Retina (tissue), 1 donor: ENCODE measurements around the gene NCAPH2.
"Not testable (repeated sequence)": the region's sequence is repeated elsewhere in the genome, so short reads cannot be mapped to it uniquely, and the experiment has no call there.

ENCODE experiments used
- DNase-seq: peaks from one replicate; pipeline ENCODE4 v3.0.0-alpha.2; 2016

The NCAPH2 gene

DNA sequence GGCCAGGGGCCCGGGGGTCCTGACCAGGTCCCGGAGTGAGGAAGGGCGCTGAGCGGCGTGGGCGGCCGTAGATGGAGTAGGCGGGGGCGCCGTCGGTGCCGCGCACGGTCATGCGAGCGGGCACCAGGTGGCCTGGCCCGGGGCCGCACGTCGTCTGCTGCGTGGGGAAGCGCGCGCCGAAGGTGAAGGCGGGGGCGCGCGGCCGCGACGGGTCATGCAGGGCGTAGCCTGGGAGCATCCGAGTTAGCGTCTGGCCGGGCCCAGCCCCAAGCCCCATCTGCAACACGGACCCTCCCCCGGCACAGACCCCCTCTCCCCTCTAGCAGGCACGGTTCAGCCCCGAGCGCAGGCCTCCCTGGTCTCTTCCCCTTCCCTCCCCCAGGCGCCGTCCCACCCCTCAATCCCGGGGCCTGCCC is 23.5 kb downstream of the NCAPH2 start:
- DNase-seq, result no peak

DNA sequence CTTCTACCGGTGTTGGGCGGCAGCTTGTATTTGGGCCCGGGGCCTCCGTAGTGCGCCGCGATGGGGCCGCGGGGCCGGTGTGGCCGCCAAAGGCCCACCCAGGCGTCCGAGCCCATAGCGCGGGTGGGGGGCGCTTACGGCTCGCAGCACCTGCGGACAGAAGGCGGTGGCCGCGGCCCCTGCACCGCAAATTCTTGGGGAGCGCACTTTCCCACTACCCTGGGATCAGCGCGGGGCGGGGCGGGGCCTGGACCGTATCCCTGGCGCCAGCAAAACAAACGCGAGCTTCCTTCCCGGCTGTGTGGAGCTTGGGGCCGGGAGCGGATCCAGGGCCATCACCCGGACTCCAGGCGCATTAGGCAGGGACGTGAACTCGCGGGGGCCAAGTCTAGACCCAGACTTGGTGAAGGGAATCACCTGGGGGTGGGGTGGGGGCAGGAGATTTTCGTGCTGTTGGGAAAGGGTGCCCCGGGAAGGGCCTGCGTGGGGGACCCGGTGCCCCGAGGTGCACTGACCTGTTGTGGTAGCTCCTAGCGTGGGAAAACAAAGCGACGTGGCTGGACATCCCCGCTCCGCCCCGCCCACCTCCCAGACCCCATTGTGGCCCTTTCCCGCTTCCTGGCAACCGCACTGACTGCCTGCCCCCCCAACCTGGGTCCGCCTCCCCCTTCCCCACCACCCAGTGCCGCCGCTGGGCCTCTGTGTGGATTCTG is 24.1 kb downstream of the NCAPH2 start:
- peak; percentile 49 for DNase-seq

DNA sequence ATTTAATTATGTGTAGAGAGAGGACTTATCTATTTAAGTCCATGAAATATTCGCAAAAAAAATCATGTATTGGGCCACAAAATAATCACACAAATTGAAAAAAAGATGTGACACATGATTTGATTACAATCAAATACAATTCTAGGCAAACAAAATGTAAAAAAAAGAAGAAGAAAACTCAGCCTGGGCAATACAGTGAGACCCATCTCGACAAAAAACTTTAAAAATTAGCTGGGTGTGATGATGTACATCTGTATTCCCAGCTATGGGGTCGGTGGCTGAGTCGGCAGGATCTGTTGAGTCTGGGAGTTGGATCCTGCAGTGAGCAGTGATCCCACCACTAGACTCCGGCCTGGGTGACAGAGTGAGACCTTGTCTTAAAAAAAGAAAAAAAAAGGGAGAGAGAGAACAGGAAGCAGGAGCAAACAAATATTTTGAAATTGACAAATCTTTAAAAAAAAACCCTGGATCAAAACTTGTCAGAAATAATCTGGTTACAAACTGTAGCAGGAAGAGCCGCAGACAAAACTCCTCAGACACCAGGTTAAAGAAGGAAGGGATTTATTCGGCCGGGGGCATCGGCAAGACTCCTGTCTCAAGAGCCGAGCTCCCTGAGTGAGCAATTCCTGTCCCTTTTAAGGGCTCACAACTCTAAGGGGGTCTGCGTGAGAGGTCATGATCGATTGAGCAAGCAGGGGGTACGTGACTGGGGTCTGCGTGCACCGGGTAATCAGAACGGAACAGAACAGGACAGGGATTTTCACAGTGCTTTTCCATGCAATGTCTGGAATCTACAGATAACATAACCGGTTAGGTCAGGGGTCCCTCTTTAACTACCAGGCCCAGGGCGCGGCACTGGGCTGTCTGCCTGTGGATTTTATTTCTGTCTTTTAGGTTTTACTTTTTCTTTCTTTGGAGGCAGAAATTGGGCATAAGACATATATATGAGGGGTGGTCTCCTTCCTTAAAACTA is 25.1 kb downstream of the NCAPH2 start:
- DNase-seq, result no peak

DNA sequence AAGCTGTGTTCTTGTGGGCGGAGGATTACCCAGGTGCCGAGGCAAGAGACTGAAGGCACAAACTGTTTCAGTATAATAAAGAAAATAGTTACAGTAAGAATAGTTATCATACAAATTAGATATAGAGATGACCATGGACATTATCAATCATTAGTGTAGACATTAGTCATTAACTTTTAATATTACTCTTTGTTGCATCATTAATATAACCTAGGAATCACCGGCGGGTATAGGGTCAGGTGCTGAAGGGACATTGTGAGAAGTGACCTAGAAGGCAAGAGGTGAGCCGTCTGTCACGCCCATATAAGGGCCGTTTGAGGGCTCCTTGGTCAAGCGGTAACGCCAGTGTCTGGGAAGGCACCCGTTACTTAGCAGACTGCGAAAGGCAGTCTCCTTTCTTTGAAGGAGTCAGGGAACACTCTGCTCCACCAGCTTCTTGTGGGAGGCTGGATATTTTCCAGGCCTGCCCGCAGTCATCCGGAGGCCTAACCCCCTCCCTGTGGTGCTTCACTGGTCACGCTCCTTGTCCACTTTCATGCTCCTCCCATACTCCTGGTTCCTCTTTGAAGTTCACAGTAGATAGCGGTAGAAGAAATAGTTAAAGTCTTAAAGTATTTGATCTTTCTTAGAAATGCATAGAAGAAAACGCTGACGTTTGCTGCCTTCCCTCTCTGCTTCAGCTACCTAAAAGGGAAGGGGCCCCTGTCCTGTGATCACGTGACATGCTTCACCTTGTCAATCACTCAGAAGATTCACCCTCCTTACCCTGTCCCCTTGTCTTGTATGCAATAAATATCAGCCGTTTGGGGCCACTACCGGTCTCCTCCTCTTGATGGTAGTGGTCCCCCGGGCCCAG is 26.1 kb downstream of the NCAPH2 start:
- DNase-seq, result not testable (repeated sequence)

DNA sequence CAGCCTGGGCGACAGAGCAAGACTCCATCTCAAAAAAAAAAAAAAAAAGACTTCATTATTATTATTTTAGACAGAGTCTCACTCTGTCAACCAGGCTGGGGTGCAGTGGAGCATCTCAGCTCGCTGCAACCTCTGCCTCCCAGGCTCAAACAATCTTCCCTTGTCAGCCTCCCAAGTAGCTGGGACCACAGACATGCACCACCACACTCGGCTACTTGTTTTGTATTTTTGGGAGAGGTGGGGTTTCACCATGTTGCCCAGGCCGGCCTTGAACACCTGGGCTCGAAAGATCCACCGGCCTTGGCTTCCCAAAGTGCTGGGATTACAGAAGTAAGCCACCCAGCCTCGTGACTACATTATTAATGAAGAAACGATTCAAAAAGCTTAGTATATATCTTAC is 27.1 kb downstream of the NCAPH2 start:
- no peak for DNase-seq

DNA sequence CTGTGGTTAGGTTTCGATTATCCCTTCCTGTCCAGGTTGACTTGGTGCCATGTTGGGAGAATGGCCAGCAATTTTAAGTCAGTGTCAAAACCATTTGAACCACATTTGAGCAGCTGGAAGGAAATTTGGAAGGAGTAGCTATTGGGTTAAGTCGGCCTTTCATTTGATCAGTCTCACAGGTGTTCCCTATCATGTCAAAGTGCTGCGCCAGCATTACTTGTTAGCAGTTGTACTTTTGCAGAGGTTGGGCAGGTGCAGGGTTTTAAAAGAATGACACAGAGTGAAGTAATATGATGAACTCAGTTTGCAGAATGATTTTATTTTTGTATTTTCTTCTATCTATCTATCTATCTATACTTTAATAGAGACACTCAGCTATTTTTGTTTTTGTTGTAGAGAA is 28.2 kb downstream of the NCAPH2 start:
- DNase-seq, result no peak

DNA sequence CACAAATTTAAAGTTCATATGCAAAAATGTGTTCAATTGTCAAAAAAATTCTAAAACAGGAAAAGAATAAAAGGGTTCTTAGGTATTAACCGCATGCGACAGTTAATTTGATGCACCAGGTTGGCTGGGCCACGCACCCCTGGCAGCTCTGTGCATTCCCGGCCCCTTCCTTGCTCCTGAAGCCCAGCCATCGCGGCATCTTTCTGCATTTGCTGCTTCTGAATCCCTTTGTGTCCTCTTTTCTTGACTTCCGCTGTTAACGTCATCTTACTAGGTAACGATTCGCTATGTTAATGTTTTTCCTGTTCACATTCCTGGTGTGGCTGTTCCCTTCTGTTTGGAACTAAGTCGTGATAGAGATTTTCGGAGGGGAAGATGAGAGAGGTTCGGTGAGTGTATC is 29.7 kb downstream of the NCAPH2 start:
- DNase-seq, result no peak

DNA sequence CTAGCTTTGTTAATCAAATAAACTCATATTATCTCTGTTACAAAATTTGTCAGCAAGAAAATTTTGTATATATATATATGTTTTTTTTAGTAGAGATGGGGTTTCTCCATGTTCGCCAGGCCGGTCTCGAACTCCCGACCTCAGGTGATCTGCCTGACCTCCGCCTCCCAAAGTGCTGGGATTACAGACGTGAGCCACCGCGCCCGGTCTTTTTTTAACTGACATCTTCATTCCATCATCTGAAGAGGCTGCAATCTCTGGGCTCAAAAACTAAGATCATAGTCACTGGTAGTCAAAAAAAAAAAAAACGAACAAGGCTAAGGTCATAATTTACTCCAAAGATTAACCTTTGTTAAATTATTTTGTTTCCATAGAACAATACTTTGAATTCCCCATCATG is 32.4 kb downstream of the NCAPH2 start:
- DNase-seq, result no peak

DNA sequence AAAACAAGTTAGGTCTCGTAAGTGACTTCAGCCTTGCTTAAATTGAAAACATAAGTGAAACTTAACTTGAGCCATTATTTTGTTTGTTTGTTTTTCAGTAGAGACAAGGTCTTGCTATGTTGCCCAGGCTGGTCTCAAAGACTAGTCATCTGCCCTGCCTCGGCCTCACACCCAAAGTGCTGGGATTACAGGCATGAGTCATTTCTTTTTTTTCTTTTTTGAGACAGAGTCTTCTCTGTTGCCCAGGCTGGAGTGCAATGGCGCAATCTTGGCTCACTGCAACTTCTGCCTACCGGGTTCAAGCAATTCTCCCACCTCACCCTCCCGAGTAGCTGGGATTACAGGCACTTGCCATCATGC is 33.6 kb downstream of the NCAPH2 start:
- DNase-seq, result not testable (repeated sequence)

DNA sequence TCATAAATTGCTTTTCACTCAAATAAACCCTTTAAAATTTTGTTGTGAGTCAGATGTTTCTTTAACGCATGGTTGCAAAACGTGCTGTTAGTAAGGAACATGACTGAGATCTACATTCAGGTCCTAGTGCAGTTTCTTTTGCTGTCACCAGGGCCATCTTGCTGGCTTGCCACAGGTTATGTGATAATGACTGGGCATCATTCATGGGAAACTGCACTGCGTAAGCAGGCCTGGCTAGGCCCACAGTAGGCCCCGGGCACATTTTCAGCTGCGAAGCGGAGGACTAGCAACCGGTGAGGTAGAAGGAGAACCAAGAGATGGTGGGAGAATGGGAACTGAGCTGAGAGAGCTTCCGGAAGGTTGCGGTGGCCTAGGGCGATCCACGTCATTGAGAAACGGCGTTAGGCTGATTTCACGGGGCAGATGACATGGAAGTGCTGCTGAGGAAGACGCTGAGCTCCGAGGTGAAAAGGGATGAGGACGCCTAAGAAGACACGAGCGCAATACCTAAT is 34.4 kb downstream of the NCAPH2 start:
- no peak for DNase-seq

DNA sequence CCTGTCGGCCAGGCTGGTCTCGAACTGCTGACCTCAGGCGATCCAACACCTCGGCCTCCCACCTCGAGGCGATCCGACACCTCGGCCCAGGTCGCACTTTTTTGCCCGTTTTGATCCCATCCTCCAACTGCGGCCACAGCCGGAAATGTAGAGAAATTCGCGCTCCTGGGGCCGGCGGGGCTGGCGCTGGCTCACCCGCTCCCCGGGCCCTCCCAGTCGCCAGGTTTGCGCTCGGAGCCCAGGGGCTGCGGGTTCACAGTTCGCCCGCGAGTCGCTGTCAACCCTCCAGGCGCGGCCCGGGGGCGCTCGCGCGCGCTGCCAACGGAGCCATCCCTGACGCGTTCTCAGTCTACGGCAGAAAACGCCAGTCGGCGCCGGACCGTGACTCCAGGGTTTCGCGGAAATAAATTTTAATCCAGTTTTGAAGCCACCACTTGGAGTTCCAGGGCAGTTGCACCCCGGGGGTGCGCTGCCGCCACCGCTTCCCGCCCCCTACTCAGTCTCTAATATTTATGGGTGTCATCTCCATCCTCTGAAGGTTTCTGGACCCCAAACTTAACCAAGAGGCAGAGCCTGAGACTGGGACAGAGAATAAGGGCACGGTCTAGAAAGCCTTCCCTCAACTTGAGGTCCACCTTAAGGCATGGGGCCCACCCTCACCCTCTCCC is 36.2 kb downstream of the NCAPH2 start:
- DNase-seq, result peak; percentile 83

DNA sequence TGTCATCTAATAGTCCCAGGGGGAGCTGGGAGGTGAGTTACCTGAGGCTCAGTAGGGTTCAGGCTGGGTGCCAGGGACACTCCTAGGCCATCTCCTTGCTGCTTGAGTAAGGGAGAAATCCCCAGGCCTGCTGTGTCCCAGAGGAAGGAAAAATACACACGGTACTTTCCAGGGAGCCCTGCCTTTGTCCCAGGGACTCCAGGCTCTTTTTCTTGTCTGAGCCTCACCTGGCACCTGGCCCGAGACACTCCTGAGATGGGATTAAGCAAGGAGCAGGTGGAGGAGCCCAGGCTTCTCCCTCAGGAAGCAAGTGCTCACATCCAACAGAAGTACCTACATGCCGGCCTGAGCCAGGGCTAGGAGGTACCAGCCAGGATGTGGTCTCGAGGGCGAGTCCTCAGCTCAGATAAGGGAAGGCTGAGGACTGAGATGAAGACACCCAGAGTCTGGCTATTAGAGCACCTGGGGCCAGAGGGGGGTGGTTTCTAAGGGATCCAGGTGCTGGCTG is 36.8 kb downstream of the NCAPH2 start:
- no peak for DNase-seq

DNA sequence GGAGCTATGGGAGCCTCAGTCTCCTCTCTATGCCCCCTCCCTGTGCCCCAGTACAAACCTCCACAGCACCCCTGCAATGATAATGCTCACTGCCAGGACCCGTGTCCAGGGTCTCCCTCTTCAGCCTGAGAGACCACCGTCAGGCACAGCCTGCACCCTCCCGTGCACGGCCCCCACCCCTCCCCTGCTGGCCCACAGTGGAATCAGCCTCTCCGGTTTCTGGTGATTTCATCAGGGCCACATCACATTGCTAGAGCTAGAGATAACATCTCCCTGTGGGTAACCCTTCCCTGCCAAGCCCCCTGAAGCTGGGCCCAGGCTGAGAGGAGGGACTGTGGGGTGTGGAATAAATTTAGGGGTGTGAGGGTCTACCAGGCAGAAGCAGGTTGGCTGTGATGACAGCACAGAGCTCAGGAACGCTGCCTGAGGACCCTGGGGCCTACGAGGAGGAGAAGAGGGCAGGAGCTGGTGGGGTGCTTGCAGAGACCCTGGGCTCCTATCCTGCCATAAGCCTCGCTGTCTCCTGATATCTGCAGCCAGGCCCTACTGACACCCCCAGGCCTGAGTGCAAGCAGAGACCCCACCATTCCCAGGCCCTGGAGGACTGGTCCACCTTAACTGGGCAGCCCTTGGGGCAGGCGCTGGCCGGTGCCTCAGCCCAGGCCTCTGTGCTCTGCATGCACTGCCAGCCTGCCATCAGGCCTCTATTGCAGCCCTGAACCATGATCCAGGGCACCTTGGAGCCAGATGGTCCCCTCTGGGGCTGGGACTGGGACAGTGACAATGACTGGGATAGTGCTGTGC is 37.7 kb downstream of the NCAPH2 start, which contains the start of gene KLHDC7B:
TSS of gene KLHDC7B (plus strand) at position 378 of the 804 bp plus-strand sequence. CDS start at position 723, 345 bp downstream.
- DNase-seq, result no peak

DNA sequence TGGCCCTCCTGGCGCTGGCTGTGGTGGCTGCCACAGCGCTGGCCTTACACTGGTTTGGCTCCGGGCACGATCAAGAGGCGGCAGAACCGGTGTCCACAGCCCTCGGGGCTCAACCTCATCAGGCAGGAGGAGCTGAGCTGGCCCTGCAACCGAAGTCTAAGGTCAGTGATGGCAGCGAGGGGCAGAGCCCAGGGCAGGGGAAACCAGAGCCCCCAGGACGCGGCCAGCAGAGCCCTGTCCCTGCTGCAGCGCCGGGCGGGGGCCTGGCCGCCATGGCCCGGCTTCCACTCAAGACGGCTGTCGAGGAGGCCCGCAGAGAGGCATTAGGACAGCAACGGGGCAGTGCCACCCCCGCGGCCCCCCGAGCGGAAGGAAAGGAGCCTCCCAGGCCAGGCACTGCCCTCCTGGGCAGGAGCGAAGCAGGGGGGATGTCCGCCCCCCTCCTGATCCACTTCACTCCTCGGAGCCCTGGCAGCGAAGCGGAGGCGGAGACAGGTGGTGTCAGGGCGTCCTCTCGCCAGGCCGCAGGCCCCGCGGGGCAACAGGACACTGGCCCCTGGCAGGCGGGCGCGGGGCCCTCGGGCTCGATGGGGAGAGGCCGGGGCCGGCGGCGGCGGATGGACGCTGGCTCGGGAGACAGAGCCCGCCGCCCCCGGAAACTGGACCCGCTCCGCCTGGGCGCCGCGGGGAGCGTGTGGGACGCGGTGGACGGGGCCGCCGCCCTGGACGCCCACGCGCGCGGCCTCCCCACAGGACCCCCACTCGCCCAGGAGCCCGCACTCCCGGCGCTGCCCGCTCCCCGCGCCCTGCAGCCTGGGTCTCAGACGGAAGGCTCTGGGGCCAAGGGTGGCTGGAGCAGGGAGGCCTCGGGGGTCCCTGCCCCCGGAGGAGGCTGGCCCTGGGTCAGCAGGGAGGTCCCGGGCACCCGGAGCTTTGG is 38.6 kb downstream of the NCAPH2 start:
- DNase-seq, result no peak

DNA sequence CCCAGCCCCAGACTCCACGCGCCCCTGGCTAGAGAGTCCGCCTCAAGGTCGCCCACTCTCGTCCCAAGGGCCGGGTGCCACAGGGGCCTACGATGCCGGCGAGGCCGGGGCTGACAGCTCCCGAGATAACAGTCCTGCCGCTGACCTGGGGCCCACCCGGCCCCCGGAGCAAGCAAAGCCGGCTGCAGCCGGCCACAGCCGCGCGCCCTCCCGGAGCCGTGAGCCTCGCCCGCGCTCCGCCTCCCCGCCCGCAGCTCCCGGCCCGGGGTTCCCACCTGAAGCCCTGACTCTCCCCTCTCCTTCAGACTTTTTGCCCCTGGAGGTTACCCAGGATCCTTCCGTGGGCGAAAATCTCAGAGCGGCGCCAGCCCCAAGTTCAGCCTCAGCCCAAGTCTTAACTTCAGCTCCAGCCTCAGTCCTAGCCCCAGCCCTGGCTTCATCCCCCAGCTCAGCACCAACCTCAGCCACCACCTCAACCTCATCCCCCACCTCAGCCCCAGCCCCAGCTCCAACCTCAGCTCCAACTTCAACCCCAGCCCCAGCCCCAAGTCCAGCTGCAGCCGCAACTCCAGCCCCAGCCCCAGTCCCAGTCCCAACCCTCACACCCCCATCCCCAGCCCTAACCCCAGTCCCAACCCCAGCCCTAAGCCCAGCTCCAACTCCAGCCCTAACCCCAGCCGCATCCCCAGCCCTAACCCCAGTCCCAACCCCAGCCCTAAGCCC is 39.4 kb downstream of the NCAPH2 start:
- DNase-seq, result no peak

DNA sequence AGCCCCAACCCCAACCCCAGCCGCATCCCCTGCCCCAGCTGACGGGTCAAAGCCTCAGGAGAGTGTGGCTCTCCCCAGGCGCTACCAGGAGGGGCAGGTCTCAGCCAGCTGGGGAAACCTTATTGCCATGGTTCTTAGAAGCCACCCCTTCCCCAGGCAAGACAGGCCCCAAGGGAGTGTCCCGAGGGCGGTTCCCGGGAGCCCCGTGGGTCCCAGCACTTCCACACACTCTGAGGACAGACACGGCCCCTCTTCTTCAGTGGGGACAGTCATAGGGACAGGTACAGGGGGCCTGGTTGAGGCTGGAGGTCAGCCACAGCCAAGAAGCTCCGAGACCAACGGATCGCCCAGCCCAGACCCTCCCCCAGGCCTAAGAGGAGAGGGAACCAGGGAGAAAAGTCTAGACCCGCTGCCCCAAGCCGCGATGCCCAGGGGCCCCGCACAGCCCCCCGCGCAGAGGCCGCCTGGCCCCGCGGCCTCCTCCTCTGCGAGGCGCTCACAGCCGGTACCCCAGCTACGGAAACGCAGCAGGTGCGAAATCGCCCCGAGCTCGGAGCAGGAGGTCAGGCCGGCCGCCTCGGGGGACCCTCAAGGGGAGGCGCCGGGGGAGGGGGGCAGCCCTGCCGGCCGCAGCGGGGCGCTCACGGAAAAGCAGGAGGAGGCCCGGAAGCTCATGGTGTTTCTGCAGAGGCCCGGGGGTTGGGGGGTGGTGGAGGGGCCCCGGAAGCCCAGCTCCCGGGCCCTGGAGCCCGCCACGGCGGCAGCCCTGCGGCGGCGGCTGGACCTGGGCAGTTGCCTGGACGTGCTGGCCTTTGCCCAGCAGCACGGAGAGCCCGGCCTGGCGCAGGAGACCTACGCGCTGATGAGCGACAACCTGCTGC is 40.3 kb downstream of the NCAPH2 start:
- DNase-seq, result peak; percentile 47

DNA sequence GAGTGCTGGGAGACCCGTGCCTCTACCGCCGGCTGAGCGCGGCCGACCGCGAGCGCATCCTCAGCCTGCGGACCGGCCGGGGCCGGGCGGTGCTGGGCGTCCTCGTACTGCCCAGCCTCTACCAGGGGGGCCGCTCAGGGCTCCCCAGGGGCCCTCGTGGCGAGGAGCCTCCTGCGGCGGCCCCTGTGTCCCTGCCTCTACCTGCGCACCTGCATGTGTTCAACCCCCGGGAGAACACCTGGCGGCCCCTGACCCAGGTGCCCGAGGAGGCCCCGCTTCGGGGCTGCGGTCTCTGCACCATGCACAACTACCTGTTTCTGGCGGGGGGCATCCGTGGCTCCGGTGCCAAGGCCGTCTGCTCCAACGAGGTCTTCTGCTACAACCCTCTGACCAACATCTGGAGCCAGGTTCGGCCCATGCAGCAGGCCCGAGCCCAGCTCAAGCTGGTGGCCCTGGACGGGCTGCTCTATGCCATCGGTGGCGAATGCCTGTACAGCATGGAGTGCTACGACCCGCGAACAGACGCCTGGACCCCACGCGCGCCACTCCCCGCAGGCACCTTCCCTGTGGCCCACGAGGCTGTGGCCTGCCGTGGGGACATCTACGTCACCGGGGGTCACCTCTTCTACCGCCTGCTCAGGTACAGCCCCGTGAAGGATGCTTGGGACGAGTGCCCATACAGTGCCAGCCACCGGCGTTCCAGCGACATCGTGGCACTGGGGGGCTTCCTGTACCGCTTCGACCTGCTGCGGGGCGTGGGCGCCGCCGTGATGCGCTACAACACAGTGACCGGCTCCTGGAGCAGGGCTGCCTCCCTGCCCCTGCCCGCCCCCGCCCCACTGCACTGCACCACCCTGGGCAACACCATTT is 41.1 kb downstream of the NCAPH2 start:
- DNase-seq, result peak; percentile 53
